ENCODE data around the gene WIZ.

GRCh38 chr19:15425321-15425950 is 24.3 kb downstream of the WIZ start:
- TF ChIP-seq CTCF (IDR thresholded peaks at IDR 0.05; ENCODE audit: low read depth, low read length, poor library complexity, severe bottlenecking) (no peak), EZH2phosphoT487 (IDR thresholded peaks at IDR 0.05; ENCODE audit: borderline replicate concordance, low read length) (no peak)

Measured in DOHH2 (cell line).